Measurements from ENCODE around the gene FBF1. TPM values are rescaled to one million over a fixed set of nuclear protein-coding genes. Genes with fewer than 3 reads are reported as not detected.

The FBF1 gene
- total RNA-seq, 4 donors from 2014 or later: 41.7 to 49.7 (median 43.4) TPM

- Histone ChIP-seq H3K4me1 (peaks cover 12 to 26% of the 10 kb centered on the region in 2 donors), H3K36me3 (peaks cover 29 to 35% of the 10 kb centered on the region in 2 donors), H3K9me3 (no peaks in the 10 kb centered on the region), H3K27me3 (no peaks in the 10 kb centered on the region), H3K27ac (no peak overlapping the region), H3K4me3 (replicated peaks in 1 of 3) (no peak overlapping the region)
- no peak for DNase-seq
- WGBS, 2 donors: 99 to 100% methylated on average over 9 to 10 of the region's 16 CpGs
- TF ChIP-seq CTCF (IDR thresholded peaks at IDR 0.05): no peak
- TF ChIP-seq POLR2A (IDR thresholded peaks at IDR 0.05): no peak
- intact Hi-C loops (cut with DNase I): no loop called here
Measured at GRCh38 chr17:75898791-75899190, 42.1 kb downstream of the FBF1 start.

GRCh38 chr17:75898065-75898464 is 42.8 kb downstream of the FBF1 start:
- TF ChIP-seq CTCF (IDR thresholded peaks at IDR 0.05) (no peak), POLR2A (IDR thresholded peaks at IDR 0.05) (no peak)
- Histone ChIP-seq H3K36me3 (peaks cover 29 to 35% of the 10 kb centered on the region in 2 donors), H3K4me3 (replicated peaks in 1 of 3) (no peak overlapping the region), H3K27ac (no peak overlapping the region), H3K27me3 (no peaks in the 10 kb centered on the region), H3K4me1 (peaks cover 7 to 23% of the 10 kb centered on the region in 2 donors), H3K9me3 (no peaks in the 10 kb centered on the region)
- 91% methylated on average over 5 to 7 of the region's 8 CpGs for WGBS, 2 donors
- no peak for DNase-seq
- intact Hi-C loops (cut with DNase I): no loop called here

DNA sequence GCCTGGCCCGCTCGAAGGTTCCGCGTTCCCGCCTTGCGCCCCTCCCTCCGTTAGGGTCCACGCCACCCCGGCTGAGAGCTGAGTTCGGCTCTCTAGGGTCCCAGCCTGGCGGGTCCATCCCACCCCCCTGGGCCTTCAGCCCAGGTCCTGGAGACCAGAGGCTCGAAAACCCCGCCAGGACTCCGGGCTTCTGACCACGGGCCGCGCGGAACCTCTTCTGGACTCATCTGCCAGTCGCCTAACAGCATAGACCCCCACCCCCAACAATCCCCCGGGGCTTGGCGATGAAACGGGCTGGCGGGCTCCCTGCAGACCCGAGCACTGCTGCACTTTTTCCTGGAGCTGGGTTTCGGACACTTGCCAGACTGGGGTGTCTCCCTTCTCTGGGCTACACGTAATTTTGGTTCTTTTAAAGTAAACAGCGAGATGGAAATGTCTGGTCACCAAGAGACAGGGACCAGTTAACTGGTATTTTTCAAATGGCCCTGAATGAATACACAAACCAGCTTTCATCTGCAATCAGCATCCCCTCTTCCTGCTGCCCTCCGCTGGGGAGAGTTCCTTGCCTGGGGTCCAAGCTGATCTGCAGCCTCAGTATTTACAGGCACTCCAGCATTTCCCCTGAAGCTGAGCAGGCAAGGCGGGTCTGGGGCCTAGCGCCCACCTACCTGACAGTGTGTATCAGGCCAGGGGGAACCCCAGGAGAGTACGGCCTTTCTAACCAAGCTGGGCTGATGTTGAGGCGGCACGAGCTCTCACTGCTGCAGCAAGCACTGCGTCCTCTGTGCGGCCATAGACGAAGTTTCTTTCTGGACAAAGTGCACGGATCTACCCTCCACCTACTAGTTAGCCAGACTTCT is 43.5 kb downstream of the FBF1 start:
- Histone ChIP-seq H3K27ac (peak overlapping the region; percentile 84 to 92 (median 84)), H3K4me3 (replicated peaks in 1 of 3) (peak overlapping the region in 1 of 3 donors; percentile 56), H3K9me3 (no peaks in the 10 kb centered on the region), H3K27me3 (no peaks in the 10 kb centered on the region), H3K4me1 (peaks cover 7 to 23% of the 10 kb centered on the region in 2 donors), H3K36me3 (peaks cover 29 to 35% of the 10 kb centered on the region in 2 donors)
- peak in 1 of 2 donors; percentile 34 for DNase-seq
- TF ChIP-seq CTCF (IDR thresholded peaks at IDR 0.05): no peak
- no peak for TF ChIP-seq POLR2A (IDR thresholded peaks at IDR 0.05)
- intact Hi-C loops (cut with DNase I): no loop called here
- WGBS, 2 donors: 66 to 76% methylated on average over 22 to 24 of the region's 37 CpGs

GRCh38 chr17:75896415-75897159 is 44.3 kb downstream of the FBF1 start, which contains the start of gene TRIM65:
TRIM65 (minus strand) TSS chr17:75896951; CDS start chr17:75896937, 14 bp downstream.
- peak within 1 kb of the TSS; percentile 84 to 92 (median 84) for H3K27ac ChIP-seq
- peak; percentile 29 to 87 for TF ChIP-seq POLR2A (IDR thresholded peaks at IDR 0.05)
- peak in 3 of 6 experiments; percentile 23 to 53 (median 34) for TF ChIP-seq CTCF (IDR thresholded peaks at IDR 0.05)
- 0% methylated on average over 47 of the region's 102 CpGs; no CpG with 5 or more reads in 1 of the 2 donors for WGBS, 2 donors
- peak; percentile 86 to 87 for DNase-seq
- H3K4me3 ChIP-seq (replicated peaks in 1 of 3): peak within 1 kb of the TSS; percentile 22 to 56 (median 49)
- H3K4me1 ChIP-seq: peaks cover 7 to 23% of the 10 kb centered on the region in 2 donors
- H3K9me3 ChIP-seq: no peaks in the 10 kb centered on the region
- H3K36me3 ChIP-seq: peaks cover 28 to 38% of the 10 kb centered on the region in 2 donors
- no peaks in the 10 kb centered on the region for H3K27me3 ChIP-seq
- intact Hi-C loops (cut with DNase I): no loop called here

All from thyroid gland (tissue), 4 donors.